SK-N-SH treated with all-trans-retinoic acid at 6 μM for 48 hours (cell line): Measurements from ENCODE around the gene ALG8.
A peak's percentile ranks its signal among the peaks of the same experiment; 100 is the strongest.

Experiments used
- ATAC-seq: fragments of 200-7000 bp; cut with Tn5 transposase; 3 replicates; pipeline ENCODE4 v1.9.1; 2020; ENCODE audit warnings: mild to moderate bottlenecking, moderate library complexity
- ARNTL ChIP-seq: fragments of 450-650 bp; formaldehyde crosslinking; IDR thresholded peaks from 2 replicates; pipeline ENCODE4 v1.5.0; 2020; ENCODE audit warnings: low read depth, mild to moderate bottlenecking, moderate library complexity, borderline replicate concordance
- BACH2 ChIP-seq: fragments of 250-450 bp; sonication (Bioruptor Pico); IDR thresholded peaks from 2 replicates; pipeline ENCODE4 v1.9.0; 2021; ENCODE audit warnings: mild to moderate bottlenecking, borderline replicate concordance
- CREB5 ChIP-seq: fragments of 250-450 bp; sonication (Bioruptor Pico); IDR thresholded peaks from 2 replicates; pipeline ENCODE4 v1.5.1; 2020; ENCODE audit warnings: low read depth, mild to moderate bottlenecking, moderate library complexity
- GLIS3 ChIP-seq: fragments of 250-450 bp; sonication (Bioruptor Pico); IDR thresholded peaks from 2 replicates; pipeline ENCODE4 v1.5.0; 2020; ENCODE audit warnings: mild to moderate bottlenecking, moderate library complexity
- ISL1 ChIP-seq: fragments of 250-450 bp; sonication (Bioruptor Pico); IDR thresholded peaks from 2 replicates; pipeline ENCODE4 v2.1.2; 2022; ENCODE audit warnings: mild to moderate bottlenecking, moderate library complexity
- OSR1 ChIP-seq: fragments of 250-450 bp; sonication (Bioruptor Pico); IDR thresholded peaks from 2 replicates; pipeline ENCODE4 v1.8.0; 2022; ENCODE audit warnings: moderate library complexity, mild to moderate bottlenecking, inconsistent platforms
- PATZ1 ChIP-seq: fragments of 250-450 bp; sonication (Bioruptor Pico); IDR thresholded peaks from 2 replicates; pipeline ENCODE4 v1.8.0; 2020; ENCODE audit warnings: mild to moderate bottlenecking, moderate library complexity, borderline replicate concordance
- PPARA ChIP-seq: fragments of 250-450 bp; sonication (Bioruptor Pico); IDR thresholded peaks from 2 replicates; pipeline ENCODE4 v1.5.0; 2020; ENCODE audit warnings: mild to moderate bottlenecking, borderline replicate concordance
- RARB ChIP-seq: fragments of 250-450 bp; sonication (Bioruptor Pico); IDR thresholded peaks from 2 replicates; pipeline ENCODE4 v1.8.0; 2021; ENCODE audit warnings: mild to moderate bottlenecking, moderate library complexity
- TCF4 ChIP-seq: fragments of 250-450 bp; sonication (Bioruptor Pico); IDR thresholded peaks from 2 replicates; pipeline ENCODE4 v1.8.0; 2021; ENCODE audit warnings: mild to moderate bottlenecking, moderate library complexity, borderline replicate concordance
- TOX ChIP-seq: fragments of 250-450 bp; sonication (Bioruptor Pico); IDR thresholded peaks from 2 replicates; pipeline ENCODE4 v1.8.0; 2021; ENCODE audit warnings: mild to moderate bottlenecking, moderate library complexity, borderline replicate concordance
- TSHZ2 ChIP-seq: fragments of 250-450 bp; sonication (Bioruptor Pico); IDR thresholded peaks from 2 replicates; pipeline ENCODE4 v1.5.0; 2020; ENCODE audit warnings: mild to moderate bottlenecking, moderate library complexity
- ZC3H10 ChIP-seq: fragments of 250-450 bp; sonication (Bioruptor Pico); IDR thresholded peaks from 2 replicates; pipeline ENCODE4 v1.5.1; 2021; ENCODE audit warnings: mild to moderate bottlenecking, moderate library complexity
- ZFP3 ChIP-seq: fragments of 250-450 bp; sonication (Bioruptor Pico); IDR thresholded peaks from 2 replicates; pipeline ENCODE4 v1.5.0; 2020; ENCODE audit warnings: mild to moderate bottlenecking, moderate library complexity
- ZFP30 ChIP-seq: fragments of 450-650 bp; formaldehyde crosslinking; IDR thresholded peaks from 2 replicates; pipeline ENCODE4 v1.5.0; 2022; ENCODE audit warnings: mild to moderate bottlenecking, moderate library complexity
- ZNF565 ChIP-seq: fragments of 450-650 bp; formaldehyde crosslinking; conservative IDR thresholded peaks from 2 replicates; pipeline ENCODE4 v1.5.0; 2020; ENCODE audit warnings: low read depth, mild to moderate bottlenecking, moderate library complexity
- ZNF70 ChIP-seq: fragments of 450-650 bp; formaldehyde crosslinking; IDR thresholded peaks from 2 replicates; pipeline ENCODE4 v1.5.0; 2020; ENCODE audit warnings: mild to moderate bottlenecking, moderate library complexity
- ZNF8 ChIP-seq: fragments of 450-650 bp; formaldehyde crosslinking; IDR thresholded peaks from 2 replicates; pipeline ENCODE4 v1.5.0; 2020; ENCODE audit warnings: mild to moderate bottlenecking, moderate library complexity

ALG8 gene

GRCh38 chr11:78187366-78188285 lies 48.2 kb upstream of the ALG8 start:
- peak; percentile 48 for ATAC-seq
- TF ChIP-seq PPARA (CRISPR knock-in tag) (no peak), TCF4 (CRISPR knock-in tag) (no peak), CREB5 (CRISPR knock-in tag) (peak; percentile 12; the same call in 1 of the 2 replicates), ZNF70 (CRISPR knock-in tag) (peak; percentile 39; the same call in 1 of the 2 replicates), GLIS3 (CRISPR knock-in tag) (no peak), TSHZ2 (CRISPR knock-in tag) (no peak)

GRCh38 chr11:78181185-78181584 lies 41.8 kb upstream of the ALG8 start:
- no peak for ATAC-seq
- TF ChIP-seq CREB5 (CRISPR knock-in tag) = no peak
- TF ChIP-seq ISL1 (CRISPR knock-in tag) = peak; percentile 46
- no peak for TF ChIP-seq TCF4 (CRISPR knock-in tag)
- TF ChIP-seq ZFP30 (CRISPR knock-in tag) = no peak
- TF ChIP-seq BACH2 (CRISPR knock-in tag) = no peak
- no peak for TF ChIP-seq ZC3H10 (CRISPR knock-in tag)
- TF ChIP-seq ARNTL (CRISPR knock-in tag) = no peak
- TF ChIP-seq TOX = no peak
- TF ChIP-seq, all 23 proteins: peak for 1

GRCh38 chr11:78180751-78181150 lies 41.3 kb upstream of the ALG8 start:
- ATAC-seq = no peak
- no peak for TF ChIP-seq TOX
- no peak for TF ChIP-seq PATZ1 (CRISPR knock-in tag)
- TF ChIP-seq ZNF70 (CRISPR knock-in tag) = no peak
- TF ChIP-seq TCF4 (CRISPR knock-in tag) = no peak
- TF ChIP-seq ZNF565 (CRISPR knock-in tag) = no peak
- no peak for TF ChIP-seq TSHZ2 (CRISPR knock-in tag)
- TF ChIP-seq ZFP3 (CRISPR knock-in tag) = no peak
- no peak for TF ChIP-seq OSR1
- TF ChIP-seq ZC3H10 (CRISPR knock-in tag) = no peak
- no peak for TF ChIP-seq ZNF8 (CRISPR knock-in tag)
- no peak for TF ChIP-seq ZFP30 (CRISPR knock-in tag)
- TF ChIP-seq ARNTL (CRISPR knock-in tag) = no peak
- no peak for TF ChIP-seq RARB
